ENCODE data around the gene COBLL1.

The COBLL1 gene

GRCh38 chr2:164705412-164706167 is 136.0 kb downstream of the COBLL1 start:
- Histone ChIP-seq H3K4me3 (IDR thresholded peaks at IDR 0.05; ENCODE audit: insufficient read depth, low read depth, low read length) (no peak overlapping the region), H2AFZ (ENCODE audit: low read depth) (no peak overlapping the region), H3K79me2 (ENCODE audit: insufficient read depth, low read depth) (no peaks in the 10 kb centered on the region), H3K4me1 (ENCODE audit: low read depth, poor library complexity, severe bottlenecking) (no peaks in the 10 kb centered on the region), H3K4me2 (no peak overlapping the region), H3K36me3 (ENCODE audit: insufficient read depth) (no peaks in the 10 kb centered on the region), H3K27me3 (ENCODE audit: insufficient read depth, low read depth) (no peaks in the 10 kb centered on the region), H3K27ac (no peak overlapping the region), H3K9ac (no peak overlapping the region), H4K20me1 (ENCODE audit: insufficient read depth) (no peaks in the 10 kb centered on the region)
- no peak for TF ChIP-seq CTCF (conservative IDR thresholded peaks at IDR 0.05; ENCODE audit: low read depth, low read length)

DNA sequence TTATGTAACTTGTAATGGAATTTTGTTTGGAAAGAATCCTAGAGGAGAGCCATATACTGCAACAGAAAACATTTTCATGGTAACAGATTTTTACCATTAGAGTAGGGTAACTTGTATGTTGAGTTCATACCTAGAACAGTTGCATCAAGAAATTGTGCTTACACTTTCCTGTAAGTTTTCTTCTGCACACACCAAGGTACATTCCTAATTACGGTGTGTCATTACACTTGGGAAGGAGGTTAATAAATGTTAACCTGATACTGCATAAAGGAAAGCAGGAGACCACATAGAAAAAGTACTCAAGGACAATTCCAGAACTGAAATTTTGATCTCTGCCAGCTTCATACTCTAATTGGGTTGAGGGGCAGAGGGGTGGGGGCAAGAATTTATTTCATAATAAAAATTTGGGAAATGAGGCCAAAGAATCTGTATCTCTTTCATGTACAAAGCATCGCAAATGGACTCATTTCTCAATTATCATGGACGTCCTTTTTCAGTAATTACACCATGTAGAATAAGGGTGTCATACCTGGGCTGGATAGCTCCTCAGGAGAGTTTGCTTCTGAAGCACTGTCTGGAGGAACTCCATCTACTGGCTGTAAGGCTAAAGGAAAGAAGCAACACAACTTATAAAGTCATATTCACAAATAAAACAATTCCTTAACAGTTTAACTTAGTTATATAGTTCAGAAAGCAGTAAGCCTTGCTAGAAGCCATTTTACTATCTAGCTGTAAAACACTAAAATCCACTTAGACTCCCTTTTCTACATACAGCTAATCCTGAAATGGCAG is 137.5 kb downstream of the COBLL1 start:
- no peaks in the 10 kb centered on the region for H3K4me1 ChIP-seq (ENCODE audit: low read depth, poor library complexity, severe bottlenecking)
- H3K36me3 ChIP-seq (ENCODE audit: insufficient read depth), result no peaks in the 10 kb centered on the region
- H3K79me2 ChIP-seq (ENCODE audit: insufficient read depth, low read depth), result no peaks in the 10 kb centered on the region
- no peak overlapping the region for H3K27ac ChIP-seq
- no peaks in the 10 kb centered on the region for H4K20me1 ChIP-seq (ENCODE audit: insufficient read depth)
- no peak overlapping the region for H3K9ac ChIP-seq
- no peak overlapping the region for H3K4me3 ChIP-seq (IDR thresholded peaks at IDR 0.05; ENCODE audit: insufficient read depth, low read depth, low read length)
- no peak overlapping the region for H3K4me2 ChIP-seq
- H2AFZ ChIP-seq (ENCODE audit: low read depth), result no peak overlapping the region
- no peak for TF ChIP-seq CTCF (conservative IDR thresholded peaks at IDR 0.05; ENCODE audit: low read depth, low read length)
- no peaks in the 10 kb centered on the region for H3K27me3 ChIP-seq (ENCODE audit: insufficient read depth, low read depth)

GRCh38 chr2:164701565-164701964 is 140.1 kb downstream of the COBLL1 start:
- Histone ChIP-seq H3K9ac (no peak overlapping the region), H3K4me3 (IDR thresholded peaks at IDR 0.05; ENCODE audit: insufficient read depth, low read depth, low read length) (no peak overlapping the region), H3K4me1 (ENCODE audit: low read depth, poor library complexity, severe bottlenecking) (no peaks in the 10 kb centered on the region), H3K79me2 (ENCODE audit: insufficient read depth, low read depth) (no peaks in the 10 kb centered on the region), H4K20me1 (ENCODE audit: insufficient read depth) (no peaks in the 10 kb centered on the region), H3K27ac (no peak overlapping the region), H3K4me2 (no peak overlapping the region), H3K36me3 (ENCODE audit: insufficient read depth) (no peaks in the 10 kb centered on the region), H2AFZ (ENCODE audit: low read depth) (no peak overlapping the region), H3K27me3 (ENCODE audit: insufficient read depth, low read depth) (no peaks in the 10 kb centered on the region)
- TF ChIP-seq CTCF (conservative IDR thresholded peaks at IDR 0.05; ENCODE audit: low read depth, low read length), result no peak

DNA sequence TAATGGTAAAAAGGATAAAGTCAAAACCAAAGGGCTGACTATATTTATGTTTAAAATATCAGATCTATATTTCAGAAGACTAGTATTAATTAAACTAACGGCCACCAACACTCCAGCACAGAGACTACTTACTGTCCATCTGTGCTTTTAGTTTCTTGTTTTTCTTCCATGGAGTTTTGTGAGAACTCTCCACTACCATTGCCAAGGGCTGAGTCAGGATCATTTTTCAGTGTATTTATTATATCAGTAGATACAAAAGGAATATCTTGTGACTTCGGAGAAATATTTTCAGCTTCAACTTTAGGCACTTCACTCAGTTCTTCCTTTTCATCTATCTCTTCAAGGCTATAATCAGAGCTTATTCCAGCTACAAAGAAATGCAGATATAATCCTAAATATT is 141.2 kb downstream of the COBLL1 start:
- Histone ChIP-seq H3K27ac (no peak overlapping the region), H2AFZ (ENCODE audit: low read depth) (no peak overlapping the region), H3K9ac (no peak overlapping the region), H3K4me3 (IDR thresholded peaks at IDR 0.05; ENCODE audit: insufficient read depth, low read depth, low read length) (no peak overlapping the region), H4K20me1 (ENCODE audit: insufficient read depth) (no peaks in the 10 kb centered on the region), H3K4me1 (ENCODE audit: low read depth, poor library complexity, severe bottlenecking) (no peaks in the 10 kb centered on the region), H3K4me2 (no peak overlapping the region), H3K27me3 (ENCODE audit: insufficient read depth, low read depth) (no peaks in the 10 kb centered on the region), H3K36me3 (ENCODE audit: insufficient read depth) (no peaks in the 10 kb centered on the region), H3K79me2 (ENCODE audit: insufficient read depth, low read depth) (no peaks in the 10 kb centered on the region)
- TF ChIP-seq CTCF (conservative IDR thresholded peaks at IDR 0.05; ENCODE audit: low read depth, low read length), result no peak

Data from KMS-11 (cell line).